Nephron progenitor cell (in vitro differentiated cells): ENCODE data around the gene PCNX4.

ENCODE experiments used
- DNase-seq: peaks from one replicate; pipeline ENCODE4 v3.0.0; 2021
- H3K27ac Mint-ChIP-seq: 2 replicates; pipeline ENCODE4 v1.8.0; 2021; ENCODE audit warnings: mild to moderate bottlenecking, moderate library complexity, mixed read lengths
- H3K27me3 Mint-ChIP-seq: 2 replicates; pipeline ENCODE4 v1.8.0; 2021; ENCODE audit warnings: mild to moderate bottlenecking, low read depth, mixed read lengths; ENCODE audit not compliant: poor library complexity
- H3K36me3 Mint-ChIP-seq: 2 replicates; pipeline ENCODE4 v1.8.0; 2021; ENCODE audit warnings: low read depth, mixed read lengths
- H3K4me1 Mint-ChIP-seq: 2 replicates; pipeline ENCODE4 v1.8.0; 2021; ENCODE audit warnings: mixed read lengths
- H3K4me3 Mint-ChIP-seq: 2 replicates; pipeline ENCODE4 v1.8.0; 2021; ENCODE audit warnings: mild to moderate bottlenecking, moderate library complexity, mixed read lengths
- H3K9me3 Mint-ChIP-seq: 2 replicates; pipeline ENCODE4 v1.8.0; 2021; ENCODE audit warnings: mild to moderate bottlenecking, moderate library complexity, mixed read lengths
- CTCF ChIP-seq: fragments of 200-600 bp; sonication (generic); IDR thresholded peaks from 2 replicates; pipeline ENCODE4 v1.5.0; 2021; ENCODE audit warnings: antibody characterized with exemption

Gene PCNX4

DNA sequence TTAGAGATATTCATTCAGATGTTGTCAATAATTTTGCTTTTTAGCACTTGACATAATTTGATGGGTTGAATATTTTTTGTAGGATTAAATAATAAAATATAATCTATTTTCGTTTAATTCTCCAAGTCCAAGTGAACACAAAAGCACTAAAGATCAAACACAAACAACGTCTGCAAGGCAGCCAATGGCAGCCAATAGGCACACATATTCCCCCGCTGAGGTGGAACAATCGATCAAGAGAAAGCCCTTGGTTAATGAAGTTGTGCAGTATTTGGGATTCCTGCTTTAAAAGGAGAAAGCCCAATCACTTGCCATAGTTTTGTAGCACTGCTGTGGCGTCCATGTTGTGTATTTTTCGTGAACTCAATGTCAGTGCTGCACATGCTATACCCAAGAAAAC, 72.0 kb downstream of the PCNX4 start:
- Mint-ChIP-seq H3K9me3 (no peaks in the 10 kb centered on the region), H3K4me1 (peaks cover 42% of the 10 kb centered on the region), H3K27me3 (peaks cover 6% of the 10 kb centered on the region), H3K36me3 (peaks cover 27% of the 10 kb centered on the region), H3K27ac (no peak overlapping the region), H3K4me3 (peak overlapping the region; percentile 95)
- TF ChIP-seq CTCF = no peak
- DNase-seq = no peak

DNA sequence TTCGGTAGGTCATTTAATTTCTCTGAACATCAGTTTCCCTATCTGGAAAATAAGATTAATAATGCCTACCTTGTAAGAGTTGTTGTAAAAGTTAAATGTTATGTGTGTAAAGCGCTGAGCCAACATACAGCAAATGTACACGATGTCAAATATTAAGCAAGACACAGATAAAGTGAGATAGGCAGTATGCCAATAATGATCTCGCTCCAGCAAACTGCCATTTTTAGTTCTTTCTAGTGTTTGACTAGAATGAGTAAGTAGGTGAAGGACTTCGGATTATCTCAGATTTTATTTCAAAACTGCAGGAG, 72.6 kb downstream of the PCNX4 start:
- H3K36me3 Mint-ChIP-seq = peaks cover 20% of the 10 kb centered on the region
- H3K4me1 Mint-ChIP-seq = peaks cover 42% of the 10 kb centered on the region
- peak overlapping the region; percentile 95 for H3K4me3 Mint-ChIP-seq
- no peak for DNase-seq
- peaks cover 6% of the 10 kb centered on the region for H3K27me3 Mint-ChIP-seq
- TF ChIP-seq CTCF = no peak
- no peaks in the 10 kb centered on the region for H3K9me3 Mint-ChIP-seq
- H3K27ac Mint-ChIP-seq = peak overlapping the region; percentile 88

- H3K27ac Mint-ChIP-seq = peak within 1 kb of the TSS; percentile 88
- H3K4me3 Mint-ChIP-seq = peak within 1 kb of the TSS; percentile 95
- DNase-seq = peak; percentile 87
- H3K9me3 Mint-ChIP-seq = no peaks in the 10 kb centered on the region
- peaks cover 6% of the 10 kb centered on the region for H3K27me3 Mint-ChIP-seq
- H3K36me3 Mint-ChIP-seq = peaks cover 14% of the 10 kb centered on the region
- no peak for TF ChIP-seq CTCF
- peaks cover 42% of the 10 kb centered on the region for H3K4me1 Mint-ChIP-seq
Measured at GRCh38 chr14:60164712-60165546, 73.2 kb downstream of the PCNX4 start, which contains the start of gene DHRS7. Gene DHRS7 (minus strand): TSS chr14:60165398. CDS start chr14:60165309, 89 bp downstream.

GRCh38 chr14:60165547-60165876, 73.8 kb downstream of the PCNX4 start:
- Mint-ChIP-seq H3K4me1 (peaks cover 42% of the 10 kb centered on the region), H3K27ac (no peak overlapping the region), H3K4me3 (peak overlapping the region; percentile 79), H3K27me3 (peaks cover 6% of the 10 kb centered on the region), H3K36me3 (peaks cover 11% of the 10 kb centered on the region), H3K9me3 (no peaks in the 10 kb centered on the region)
- no peak for TF ChIP-seq CTCF
- DNase-seq = no peak

DNA sequence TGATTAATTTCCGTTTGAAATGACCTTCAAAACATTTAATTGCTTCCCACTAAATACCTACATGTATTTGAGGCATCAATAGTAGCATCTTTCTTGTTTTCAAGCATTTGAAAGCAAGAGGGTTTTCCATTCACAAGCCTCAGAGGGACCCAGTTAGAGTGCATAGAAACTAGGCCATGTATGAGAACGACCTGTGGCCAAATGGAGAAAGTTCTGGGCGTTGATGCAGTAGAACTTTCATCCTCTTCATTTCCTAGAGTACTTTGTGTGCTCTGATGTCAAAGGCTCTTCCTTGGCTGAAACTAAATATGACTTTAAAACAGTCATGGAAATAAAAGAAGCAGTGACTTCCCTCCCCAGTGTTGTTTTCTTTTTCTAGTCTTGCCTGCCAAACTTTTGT, 74.4 kb downstream of the PCNX4 start:
- peaks cover 6% of the 10 kb centered on the region for H3K27me3 Mint-ChIP-seq

More for the DNA sequence above, 74.4 kb downstream of the PCNX4 start:
- peak overlapping the region; percentile 79 for H3K4me3 Mint-ChIP-seq
- H3K4me1 Mint-ChIP-seq = peaks cover 42% of the 10 kb centered on the region
- DNase-seq = no peak
- H3K9me3 Mint-ChIP-seq = peaks cover 4% of the 10 kb centered on the region
- H3K36me3 Mint-ChIP-seq = peaks cover 5% of the 10 kb centered on the region
- TF ChIP-seq CTCF = no peak
- H3K27ac Mint-ChIP-seq = no peak overlapping the region
